HepG2 (cell line): ENCODE measurements around the gene TNFRSF25. TPM values are rescaled to one million over a fixed set of nuclear protein-coding genes. Genes with fewer than 3 reads are reported as not detected.
A peak's percentile ranks its signal among the peaks of the same experiment; 100 is the strongest.
"Not testable (repeated sequence)": the region's sequence is repeated elsewhere in the genome, so short reads cannot be mapped to it uniquely, and the experiment has no call there.

Experiments used
- ATAC-seq: fragments of 200-7000 bp; cut with Tn5 transposase; 3 replicates; pipeline ENCODE4 v1.9.1; 2020; ENCODE audit warnings: mild to moderate bottlenecking, moderate library complexity
- BruUV-seq: library from RNA; stranded (reverse); fragments of 400-500 nt; replicated peaks from 2 replicates; lab custom pipeline; 2021; lab: Mats Ljungman, UMichigan
- CTCF ChIA-PET: fragments of 300-600 bp; formaldehyde crosslinking; extraction: SDS; loops from one replicate; lab custom pipeline; 2021; ENCODE audit warnings: low total read pairs, inconsistent platforms, low intra/inter-chr PET ratio; lab: Yijun Ruan, JAX
- POLR2A ChIA-PET: fragments of 350-600 bp; sonication (Branson Sonifier 250); formaldehyde crosslinking; loops from one replicate; lab custom pipeline; 2020; ENCODE audit warnings: antibody characterized with exemption, inconsistent platforms; lab: Yijun Ruan, JAX
- DNase-seq: peaks from one replicate; pipeline ENCODE4 v3.0.0-alpha.2; 2015; ENCODE audit warnings: low spot score
- FAIRE-seq: peaks from 3 replicates; lab custom pipeline; 2011; peaks lifted over from hg19 to GRCh38; lab: Jason Lieb, UNC
- H2AFZ ChIP-seq: one replicate; pipeline ENCODE4 v1.6.1; 2011; ENCODE audit warnings: low read length, inconsistent platforms
- H3K27ac ChIP-seq: fragments of 300-600 bp; 3 replicates; pipeline ENCODE4 v1.8.0; 2011; ENCODE audit warnings: mixed run types, mild to moderate bottlenecking, mixed read lengths, low read length, inconsistent platforms; ENCODE audit not compliant: insufficient read depth; ENCODE audit errors: extremely low read length
- H3K27me3 ChIP-seq, 2 experiments: fragments of 200-600 bp in 1 of 2; 2 replicates in 1 of 2; 3 replicates in 1 of 2; pipeline versions ENCODE4 v1.6.0 to v1.8.0; 2011; ENCODE audit warnings: low read length in 2 of 2, mild to moderate bottlenecking in 2 of 2, moderate library complexity in 2 of 2, inconsistent platforms in 1 of 2; ENCODE audit not compliant: insufficient read depth in 2 of 2, control insufficient read depth in 1 of 2
- H3K36me3 ChIP-seq, 2 experiments: fragments of 200-600 bp in 1 of 2; replicated peaks in 1 of 2; 2 replicates in 1 of 2; 3 replicates in 1 of 2; pipeline versions ENCODE4 v1.5.1 to v1.8.0; 2011; ENCODE audit warnings: low read length in 2 of 2, inconsistent platforms in 1 of 2; ENCODE audit not compliant: insufficient read depth in 2 of 2, control insufficient read depth in 1 of 2
- H3K4me1 ChIP-seq: 2 replicates; pipeline ENCODE4 v1.5.1; 2012; ENCODE audit warnings: low read length, inconsistent platforms; ENCODE audit not compliant: insufficient read depth
- H3K4me2 ChIP-seq: 2 replicates; pipeline ENCODE4 v1.6.0; 2011; ENCODE audit warnings: low read depth, low read length, inconsistent platforms
- H3K4me3 ChIP-seq, 3 experiments: fragments of 200-600 bp in 1 of 3; sonication (generic), shearing (Covaris generic) in 1 of 3; replicated peaks in 1 of 3; 2 replicates each; pipeline ENCODE4 v1.5.1; 2011 to 2016; ENCODE audit warnings: low read length in 3 of 3, inconsistent platforms in 2 of 3, low read depth in 2 of 3, mild to moderate bottlenecking in 2 of 3, control low read depth in 1 of 3, mixed read lengths in 1 of 3; ENCODE audit not compliant: insufficient read depth in 1 of 3
- H3K79me2 ChIP-seq: one replicate; pipeline ENCODE4 v1.6.1; 2011; ENCODE audit warnings: low read length, inconsistent platforms; ENCODE audit not compliant: insufficient read depth
- H3K9ac ChIP-seq: 2 replicates; pipeline ENCODE4 v1.6.0; 2011; ENCODE audit warnings: mild to moderate bottlenecking, low read depth, low read length, inconsistent platforms; ENCODE audit not compliant: insufficient read depth
- H3K9me3 ChIP-seq: 2 replicates; pipeline ENCODE4 v1.5.1; 2012; ENCODE audit warnings: mild to moderate bottlenecking, low read length
- H4K20me1 ChIP-seq: 2 replicates; pipeline ENCODE4 v1.6.0; 2011; ENCODE audit warnings: inconsistent platforms, mild to moderate bottlenecking, low read length, moderate library complexity; ENCODE audit not compliant: insufficient read depth
- FOSL2 ChIP-seq: sonication (generic); formaldehyde crosslinking; IDR thresholded peaks from 2 replicates; pipeline ENCODE4 v1.4.0; 2020; ENCODE audit warnings: missing genetic modification reagents
- WGBS: methylation state at CpG from one replicate; pipeline ENCODE4 v1.1.6; 2017; ENCODE audit warnings: low lambda C conversion rate; 5-methylcytosine and 5-hydroxymethylcytosine counted together
- in situ Hi-C: cut with HindIII; loops from 2 replicates; pipeline ENCODE4 v1.10.0; 2017; ENCODE audit warnings: low pct_unique_long_range_greater_than_20kb; ENCODE audit not compliant: extremely low pct_ligation_motif_present
- intact Hi-C: fragments of 100-400 bp; cut with micrococcal nuclease; formaldehyde crosslinking; loops from one replicate; pipeline ENCODE4 v1.10.0; 2022; ENCODE audit not compliant: unreplicated experiment
- polyA plus RNA-seq, 8 experiments: library from polyadenylated mRNA; depleted of rRNA in 3 of 8; stranded (reverse) in 7 of 8; unstranded in 1 of 8; fragments of >200 nt; fragmentation: Illumina TruSeq in 4 of 8; extraction: Trizol in 4 of 8; gene quantifications; 2 replicates each; pipeline versions ENCODE4 v1.2.1 to v1.2.3, GENCODE V29; 2011 to 2016; ENCODE audit warnings: low read depth in 4 of 8, missing spikeins in 1 of 8, mixed read lengths in 1 of 8; ENCODE audit not compliant: insufficient read depth in 1 of 8
- total RNA-seq, 5 experiments: library from RNA; depleted of rRNA; stranded (reverse); fragments of >200 nt; fragmentation: Illumina TruSeq; extraction: Trizol; gene quantifications; 2 replicates each; pipeline ENCODE4 v1.2.3, GENCODE V29; 2016; ENCODE audit warnings: low read depth in 1 of 5

Gene TNFRSF25
- total and polyA plus RNA-seq, 2 of the 13 experiments (the other 11 are each of a cell fraction or from before 2014, with no cell fraction given), result 1.4 to 1.5 TPM

DNA sequence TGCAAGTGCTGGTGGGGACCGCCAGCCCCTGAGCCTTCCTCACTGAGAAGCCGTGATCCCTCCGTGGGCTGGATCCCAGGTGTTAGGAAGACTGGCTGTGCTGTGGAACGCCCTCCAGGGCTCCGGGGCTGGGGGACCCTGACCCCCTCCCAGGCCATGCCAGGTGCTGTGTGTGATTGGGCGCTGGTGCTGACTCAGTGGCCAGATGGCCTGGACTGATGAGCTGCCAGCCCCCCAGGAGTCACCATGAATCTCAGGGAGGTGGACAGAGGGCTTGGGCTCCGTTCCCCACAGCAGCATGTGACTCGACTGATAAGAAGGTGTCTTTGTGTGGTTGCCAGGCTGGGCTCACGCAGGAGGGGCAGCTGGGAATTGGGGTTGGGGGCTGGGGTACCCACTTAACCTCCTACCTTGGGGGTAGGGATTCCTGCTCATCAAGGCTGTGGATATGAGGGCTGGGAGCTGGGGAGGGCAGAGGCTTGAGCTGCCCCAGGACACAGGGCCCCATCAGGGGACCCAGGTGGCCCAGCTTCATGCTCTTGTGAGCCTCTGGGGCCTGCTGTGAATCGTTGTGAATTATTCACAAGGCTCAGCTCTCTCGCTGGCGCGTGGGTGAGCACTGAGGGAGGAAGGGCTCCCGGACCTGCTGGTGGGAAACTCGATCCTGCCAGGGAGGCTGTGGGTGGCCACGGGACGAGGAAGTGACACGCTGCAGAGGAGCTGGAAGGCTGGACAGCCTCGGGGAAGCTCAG lies 36.1 kb downstream of the TNFRSF25 start:
- H3K9ac ChIP-seq, H3K36me3 ChIP-seq, H3K79me2 ChIP-seq, H3K9me3 ChIP-seq, ATAC-seq, intact Hi-C loops, H2AFZ ChIP-seq, H3K4me3 ChIP-seq, FAIRE-seq, H4K20me1 ChIP-seq, H3K27ac ChIP-seq, BruUV-seq, H3K4me2 ChIP-seq, POLR2A ChIA-PET, in situ Hi-C loops, DNase-seq, CTCF ChIA-PET: not testable (repeated sequence)
- Histone ChIP-seq H3K27me3 (peaks cover 33 to 73% of the 10 kb centered on the region in 2 experiments), H3K4me1 (peaks cover 33% of the 10 kb centered on the region)
- peak; percentile 20; the same call in 1 of the 2 replicates for TF ChIP-seq FOSL2 (CRISPR knock-in tag)
- WGBS, result 17% methylated on average over 11 of the region's 19 CpGs

DNA sequence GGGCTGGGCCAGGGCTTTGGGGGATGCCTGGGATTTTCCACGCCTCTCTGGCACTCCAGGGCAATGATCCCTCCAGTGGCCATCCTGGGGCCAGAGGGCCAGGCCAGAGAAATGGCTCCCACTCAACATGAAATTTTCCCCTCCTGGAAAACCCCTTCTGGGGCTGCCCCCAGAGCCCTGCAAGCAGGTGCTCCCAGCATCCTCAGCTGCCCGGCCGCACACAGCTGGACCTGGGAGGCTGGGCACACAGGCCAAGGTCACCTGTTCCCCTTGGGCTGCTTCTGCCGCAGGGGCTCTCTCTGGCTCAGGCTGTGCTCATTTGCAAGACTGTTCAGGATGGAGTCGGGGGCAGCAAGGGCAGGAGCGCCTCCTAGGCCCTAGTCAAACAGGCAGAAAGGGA lies 37.5 kb downstream of the TNFRSF25 start:
- CTCF ChIA-PET, H3K9me3 ChIP-seq, in situ Hi-C loops, DNase-seq, ATAC-seq, FAIRE-seq, H3K27ac ChIP-seq, POLR2A ChIA-PET, BruUV-seq, H3K79me2 ChIP-seq, H4K20me1 ChIP-seq, H3K9ac ChIP-seq, H3K4me3 ChIP-seq, H3K4me2 ChIP-seq, H2AFZ ChIP-seq, H3K36me3 ChIP-seq, intact Hi-C loops: not testable (repeated sequence)
- WGBS, result no CpG with 5 or more reads among the region's 6 CpGs
- Histone ChIP-seq H3K27me3 (peaks cover 33 to 73% of the 10 kb centered on the region in 2 experiments), H3K4me1 (peaks cover 44% of the 10 kb centered on the region)
